CD4-positive, alpha-beta T cell (primary cell): Measurements from ENCODE around the gene VAV2. TPM values are rescaled to one million over a fixed set of nuclear protein-coding genes. Genes with fewer than 3 reads are reported as not detected.

Experiments
- ATAC-seq: fragments of 200-7000 bp; cut with Tn5 transposase; one replicate; pipeline ENCODE4 v1.10.0; 2022; ENCODE audit warnings: mild to moderate bottlenecking; ENCODE audit not compliant: poor library complexity
- CTCF ChIA-PET: fragments of 350-600 bp; sonication (Branson Sonifier 250); formaldehyde crosslinking; loops from one replicate; lab custom pipeline; 2021; ENCODE audit warnings: antibody characterized with exemption, inconsistent platforms; lab: Charles Lee
- POLR2A ChIA-PET: fragments of 350-600 bp; sonication (Branson Sonifier 250); formaldehyde crosslinking; loops from one replicate; lab custom pipeline; 2021; ENCODE audit warnings: antibody characterized with exemption, inconsistent platforms; lab: Charles Lee
- DNase-seq, 14 experiments: peaks; one replicate each; pipeline ENCODE4 v3.0.0-alpha.2; 2013 to 2020; ENCODE audit warnings: mixed read lengths in 2 of 14
- H3K27ac ChIP-seq, 2 donors: one replicate each; pipeline versions ENCODE4 v1.5.1 to v1.7.0; 2013; ENCODE audit warnings: low read length in 2 of 2, low read depth in 1 of 2, mild to moderate bottlenecking in 1 of 2
- H3K27me3 ChIP-seq, 2 experiments: 1 replicate in 1 of 2; 2 replicates in 1 of 2; pipeline versions ENCODE4 v1.6.1 to v1.7.0; 2013; ENCODE audit warnings: low read length in 2 of 2, control low read depth in 1 of 2, mild to moderate bottlenecking in 1 of 2, moderate library complexity in 1 of 2; ENCODE audit not compliant: insufficient read depth in 2 of 2, control insufficient read depth in 1 of 2
- H3K36me3 ChIP-seq: one replicate; pipeline ENCODE4 v1.6.1; 2013; ENCODE audit warnings: low read length, control low read depth; ENCODE audit not compliant: insufficient read depth
- H3K4me1 ChIP-seq: one replicate; pipeline ENCODE4 v1.6.1; 2013; ENCODE audit warnings: low read length, control low read depth; ENCODE audit not compliant: insufficient read depth
- H3K4me3 ChIP-seq: one replicate; pipeline ENCODE4 v1.5.1; 2013; ENCODE audit warnings: mild to moderate bottlenecking, low read length, moderate library complexity
- H3K9me3 ChIP-seq, 2 experiments: 1 replicate in 1 of 2; 2 replicates in 1 of 2; pipeline versions ENCODE4 v1.6.1 to v1.7.0; 2013; ENCODE audit warnings: low read length in 2 of 2, mild to moderate bottlenecking in 2 of 2, control low read depth in 1 of 2, moderate library complexity in 1 of 2; ENCODE audit not compliant: control insufficient read depth in 1 of 2, insufficient read depth in 1 of 2
- H3K27ac Mint-ChIP-seq: one replicate; pipeline ENCODE4 v1.8.0; 2020; ENCODE audit warnings: mixed read lengths
- H3K27me3 Mint-ChIP-seq: one replicate; pipeline ENCODE4 v1.8.0; 2021; ENCODE audit warnings: mixed read lengths
- H3K36me3 Mint-ChIP-seq: one replicate; pipeline ENCODE4 v1.8.0; 2021; ENCODE audit warnings: low read depth, mixed read lengths
- H3K4me1 Mint-ChIP-seq: one replicate; pipeline ENCODE4 v1.8.0; 2021; ENCODE audit warnings: low read depth, mixed read lengths
- H3K4me3 Mint-ChIP-seq: one replicate; pipeline ENCODE4 v1.8.0; 2020; ENCODE audit warnings: mild to moderate bottlenecking, mixed read lengths
- H3K9me3 Mint-ChIP-seq: one replicate; pipeline ENCODE4 v1.8.0; 2020; ENCODE audit warnings: mixed read lengths
- intact Hi-C, 2 experiments: fragments of 100-400 bp; cut with DNase I in 1 of 2; cut with micrococcal nuclease in 1 of 2; formaldehyde crosslinking; loops; one replicate each; pipeline versions ENCODE4 v1.15.1 to v1.9.0; 2023 to 2025; cut with DNase I, micrococcal nuclease
- total RNA-seq, 174 experiments: library from RNA in 2 of 174; stranded (reverse) in 2 of 174; gene quantifications; one replicate each; pipeline ENCODE4 v1.2.3 and lab custom pipeline; 2021 to 2026
- TF ChIP-seq, protein P1 (sequence below): fragments of 200-600 bp; IDR thresholded peaks from one replicate; pipeline ENCODE4 v1.8.0; 2022; ENCODE audit warnings: antibody characterized with exemption, mild to moderate bottlenecking

VAV2 gene
- total RNA-seq, 2 experiments from 2014 or later = 1.6 to 1.7 TPM

DNA sequence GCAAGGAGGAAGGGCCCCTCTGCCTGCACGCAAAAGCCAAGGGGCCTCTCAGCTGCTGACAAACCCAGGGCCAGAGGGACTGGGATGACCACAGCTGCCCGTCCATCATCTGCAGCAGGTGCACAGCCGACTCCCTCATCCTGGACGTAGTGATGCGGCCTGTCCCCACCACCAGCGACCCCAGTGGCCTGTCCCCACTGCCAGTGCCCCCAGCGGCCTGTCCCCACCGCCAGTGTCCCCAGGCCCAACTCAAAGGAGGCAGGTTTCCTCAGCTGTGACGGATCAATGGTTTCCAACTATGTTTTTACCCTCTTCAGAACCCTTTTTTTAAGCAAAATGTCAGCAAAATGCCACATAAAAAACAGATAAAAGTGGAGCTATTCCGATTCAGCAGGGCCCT lies 62.5 kb downstream of the VAV2 start:
- no peaks in the 10 kb centered on the region for H3K9me3 Mint-ChIP-seq
- TF ChIP-seq, protein P1, sequence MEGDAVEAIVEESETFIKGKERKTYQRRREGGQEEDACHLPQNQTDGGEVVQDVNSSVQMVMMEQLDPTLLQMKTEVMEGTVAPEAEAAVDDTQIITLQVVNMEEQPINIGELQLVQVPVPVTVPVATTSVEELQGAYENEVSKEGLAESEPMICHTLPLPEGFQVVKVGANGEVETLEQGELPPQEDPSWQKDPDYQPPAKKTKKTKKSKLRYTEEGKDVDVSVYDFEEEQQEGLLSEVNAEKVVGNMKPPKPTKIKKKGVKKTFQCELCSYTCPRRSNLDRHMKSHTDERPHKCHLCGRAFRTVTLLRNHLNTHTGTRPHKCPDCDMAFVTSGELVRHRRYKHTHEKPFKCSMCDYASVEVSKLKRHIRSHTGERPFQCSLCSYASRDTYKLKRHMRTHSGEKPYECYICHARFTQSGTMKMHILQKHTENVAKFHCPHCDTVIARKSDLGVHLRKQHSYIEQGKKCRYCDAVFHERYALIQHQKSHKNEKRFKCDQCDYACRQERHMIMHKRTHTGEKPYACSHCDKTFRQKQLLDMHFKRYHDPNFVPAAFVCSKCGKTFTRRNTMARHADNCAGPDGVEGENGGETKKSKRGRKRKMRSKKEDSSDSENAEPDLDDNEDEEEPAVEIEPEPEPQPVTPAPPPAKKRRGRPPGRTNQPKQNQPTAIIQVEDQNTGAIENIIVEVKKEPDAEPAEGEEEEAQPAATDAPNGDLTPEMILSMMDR = no peak

DNA sequence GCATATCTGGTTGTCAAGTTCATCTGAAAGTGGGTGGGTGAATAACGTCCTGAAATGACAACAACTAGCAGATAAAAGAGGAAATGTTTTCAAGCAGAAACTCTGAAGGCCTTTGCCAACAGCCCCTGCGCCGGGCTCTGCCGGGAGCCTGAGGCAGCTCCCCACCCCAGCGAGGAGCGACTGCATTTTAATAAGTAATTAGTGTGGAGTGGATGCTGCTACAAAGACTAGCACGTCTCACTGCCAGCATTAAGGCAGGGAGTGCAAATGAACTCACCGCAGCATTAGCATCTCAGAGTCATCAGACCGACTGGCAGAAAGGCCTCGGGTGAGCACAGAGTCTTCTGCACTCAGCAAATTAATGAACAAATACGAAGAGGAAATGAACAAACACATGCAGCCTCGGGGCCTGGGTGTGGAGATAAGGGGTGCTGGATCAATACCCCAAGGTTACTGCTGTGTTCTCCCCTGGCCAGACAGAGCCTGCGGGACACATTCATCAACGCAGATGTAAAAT lies 63.8 kb downstream of the VAV2 start:
- no peak for DNase-seq
- Mint-ChIP-seq H3K27ac (no peak overlapping the region), H3K4me1 (no peaks in the 10 kb centered on the region), H3K9me3 (no peaks in the 10 kb centered on the region), H3K36me3 (no peaks in the 10 kb centered on the region), H3K27me3 (no peaks in the 10 kb centered on the region), H3K4me3 (no peak overlapping the region)
- Histone ChIP-seq H3K36me3 (no peaks in the 10 kb centered on the region), H3K9me3 (peaks cover 0 to 8% of the 10 kb centered on the region in 2 experiments), H3K27ac (no peak overlapping the region), H3K4me3 (no peak overlapping the region), H3K27me3 (no peaks in the 10 kb centered on the region), H3K4me1 (no peaks in the 10 kb centered on the region)
- no peak for ATAC-seq
- ChIA-PET CTCF (no interaction called here), POLR2A (no interaction called here)
- intact Hi-C loops = no loop called here
- TF ChIP-seq, protein P1 = no peak

More for the DNA sequence above, 62.5 kb downstream of the VAV2 start:
- Mint-ChIP-seq H3K4me3 (no peak overlapping the region), H3K36me3 (no peaks in the 10 kb centered on the region), H3K27ac (no peak overlapping the region), H3K4me1 (no peaks in the 10 kb centered on the region), H3K27me3 (no peaks in the 10 kb centered on the region)
- no peak overlapping the region for H3K27ac ChIP-seq
- no peaks in the 10 kb centered on the region for H3K27me3 ChIP-seq
- peaks cover 0 to 8% of the 10 kb centered on the region in 2 experiments for H3K9me3 ChIP-seq
- ATAC-seq (no peak), DNase-seq (no peak)
- no peak overlapping the region for H3K4me3 ChIP-seq
- POLR2A ChIA-PET = no interaction called here
- intact Hi-C loops = no loop called here
- no peaks in the 10 kb centered on the region for H3K4me1 ChIP-seq
- CTCF ChIA-PET = no interaction called here
- no peaks in the 10 kb centered on the region for H3K36me3 ChIP-seq

DNA sequence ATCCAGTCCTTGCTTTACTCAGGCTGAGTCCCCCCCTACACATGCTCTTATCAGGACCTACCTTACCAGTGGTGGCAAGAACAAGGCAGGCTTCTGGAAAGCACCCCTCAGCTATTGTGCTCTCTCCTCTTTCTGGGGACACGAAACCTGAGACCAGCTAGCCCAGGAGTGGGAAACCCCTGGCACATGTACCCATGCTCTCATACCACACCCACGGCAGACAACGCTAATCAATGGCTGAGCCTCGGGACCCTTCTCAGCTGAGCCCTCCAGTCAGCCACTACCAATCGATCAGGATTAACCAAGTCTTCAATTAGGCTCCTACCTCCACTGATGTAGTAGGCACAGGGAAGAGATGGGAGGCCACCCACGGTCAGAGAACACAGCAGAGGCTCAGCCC lies 65.1 kb downstream of the VAV2 start:
- TF ChIP-seq, protein P1 = no peak

More for the DNA sequence above, 65.1 kb downstream of the VAV2 start:
- Histone ChIP-seq H3K27me3 (no peaks in the 10 kb centered on the region), H3K4me1 (no peaks in the 10 kb centered on the region), H3K4me3 (no peak overlapping the region), H3K36me3 (no peaks in the 10 kb centered on the region), H3K27ac (no peak overlapping the region), H3K9me3 (peaks cover 0 to 4% of the 10 kb centered on the region in 2 experiments)
- Mint-ChIP-seq H3K27me3 (no peaks in the 10 kb centered on the region), H3K4me1 (no peaks in the 10 kb centered on the region), H3K9me3 (no peaks in the 10 kb centered on the region), H3K27ac (no peak overlapping the region), H3K4me3 (no peak overlapping the region), H3K36me3 (no peaks in the 10 kb centered on the region)
- CTCF ChIA-PET = no interaction called here
- DNase-seq (no peak), ATAC-seq (no peak)
- POLR2A ChIA-PET = no interaction called here
- intact Hi-C loops = no loop called here
